Measurements from ENCODE around the gene IBTK.

GRCh38 chr6:82196161-82196560 is 51.4 kb downstream of the IBTK start:
- TF ChIP-seq POLR2A (IDR thresholded peaks at IDR 0.05) (no peak), CTCF (IDR thresholded peaks at IDR 0.05) (no peak), EP300 (IDR thresholded peaks at IDR 0.05) (no peak)
